Sigmoid colon (tissue), 7 donors: Measurements from ENCODE around the gene PPP2R2C. TPM values are rescaled to one million over a fixed set of nuclear protein-coding genes. Genes with fewer than 3 reads are reported as not detected.

ENCODE experiments used
- DNase-seq: peaks from one replicate; pipeline ENCODE4 v3.0.0-alpha.2; 2019
- H3K27ac ChIP-seq, 4 donors: fragments of 200-600 bp; sonication (generic); one replicate each; pipeline ENCODE4 v1.5.1; 2016 to 2019; ENCODE audit warnings: mild to moderate bottlenecking in 1 of 4
- H3K27me3 ChIP-seq, 3 donors: fragments of 200-600 bp; sonication (generic); one replicate each; pipeline ENCODE4 v1.5.1; 2019; ENCODE audit warnings: mild to moderate bottlenecking in 1 of 3
- H3K36me3 ChIP-seq, 4 donors: fragments of 200-600 bp; sonication (generic); one replicate each; pipeline ENCODE4 v1.5.1; 2016 to 2019
- H3K4me1 ChIP-seq, 4 donors: fragments of 200-600 bp; sonication (generic); one replicate each; pipeline ENCODE4 v1.5.1; 2017 to 2019
- H3K4me3 ChIP-seq, 4 donors: fragments of 200-600 bp; sonication (generic); one replicate each; pipeline ENCODE4 v1.5.1; 2017 to 2019; ENCODE audit warnings: mild to moderate bottlenecking in 2 of 4, moderate library complexity in 1 of 4
- H3K9me3 ChIP-seq, 4 donors: fragments of 200-600 bp in 3 of 4; sonication (generic) in 3 of 4; one replicate each; pipeline versions ENCODE4 v1.5.1 to v1.6.1; 2013 to 2019
- EP300 ChIP-seq, 4 donors: sonication (generic); formaldehyde crosslinking; IDR thresholded peaks; one replicate each; pipeline ENCODE4 v1.6.1; 2017; ENCODE audit warnings: antibody characterized with exemption in 4 of 4
- POLR2A ChIP-seq, 2 donors: fragments of 450-650 bp; IDR thresholded peaks; one replicate each; pipeline ENCODE4 v1.6.1; 2016; ENCODE audit warnings: antibody characterized with exemption in 2 of 2, mild to moderate bottlenecking in 2 of 2, moderate library complexity in 2 of 2
- POLR2AphosphoS5 ChIP-seq, 4 donors: sonication (generic); formaldehyde crosslinking; IDR thresholded peaks; one replicate each; pipeline ENCODE4 v1.6.1; 2017; ENCODE audit warnings: antibody characterized with exemption in 4 of 4
- WGBS, 2 donors: extraction: QIAGEN DNeasy Blood & Tissue Kit; methylation state at CpG; one replicate each; pipeline ENCODE4 v1.1.7; 2013; 5-methylcytosine and 5-hydroxymethylcytosine counted together
- intact Hi-C: fragments of 100-400 bp; cut with DNase I; formaldehyde crosslinking; loops from one replicate; pipeline ENCODE4 v1.15.1; 2023
- polyA plus RNA-seq, 3 donors: library from polyadenylated mRNA; stranded (reverse); fragments of 200-250 nt; gene quantifications; one replicate each; pipeline ENCODE4 v1.2.3, GENCODE V29; 2013
- total RNA-seq, 4 donors: library from RNA; depleted of rRNA; stranded (reverse); fragments of >200 nt; gene quantifications; one replicate each; pipeline ENCODE4 v1.1.0, GENCODE V29; 2016
- TF ChIP-seq, protein P1 (sequence below), 4 experiments: fragments of 450-650 bp in 3 of 4; fragments of 200-600 bp in 1 of 4; IDR thresholded peaks; one replicate each; pipeline ENCODE4 v1.5.1; 2016 to 2019; ENCODE audit warnings: antibody characterized with exemption in 4 of 4, mild to moderate bottlenecking in 3 of 4, moderate library complexity in 2 of 4
- donor health status: healthy with polysubstance abuse.
- donor health status: Bipolar disorder and iron deficiency.
- donor health status: healthy.

Gene PPP2R2C
- total and polyA plus RNA-seq, 7 donors: 0.49 to 2.8 (median 1.1) TPM; not detected in 2

- Histone ChIP-seq H3K4me3 (no peak overlapping the region), H3K36me3 (no peaks in the 10 kb centered on the region), H3K27ac (no peak overlapping the region), H3K4me1 (no peaks in the 10 kb centered on the region), H3K27me3 (peaks cover 12 to 40% (median 16%) of the 10 kb centered on the region in 3 donors), H3K9me3 (no peaks in the 10 kb centered on the region)
- WGBS, 2 donors: 61 to 62% methylated on average over 25 of the region's 25 CpGs
- TF ChIP-seq POLR2A (IDR thresholded peaks at IDR 0.05): no peak
- no peak for TF ChIP-seq POLR2AphosphoS5 (IDR thresholded peaks at IDR 0.05)
- TF ChIP-seq EP300 (IDR thresholded peaks at IDR 0.05): no peak
- TF ChIP-seq, protein P1, sequence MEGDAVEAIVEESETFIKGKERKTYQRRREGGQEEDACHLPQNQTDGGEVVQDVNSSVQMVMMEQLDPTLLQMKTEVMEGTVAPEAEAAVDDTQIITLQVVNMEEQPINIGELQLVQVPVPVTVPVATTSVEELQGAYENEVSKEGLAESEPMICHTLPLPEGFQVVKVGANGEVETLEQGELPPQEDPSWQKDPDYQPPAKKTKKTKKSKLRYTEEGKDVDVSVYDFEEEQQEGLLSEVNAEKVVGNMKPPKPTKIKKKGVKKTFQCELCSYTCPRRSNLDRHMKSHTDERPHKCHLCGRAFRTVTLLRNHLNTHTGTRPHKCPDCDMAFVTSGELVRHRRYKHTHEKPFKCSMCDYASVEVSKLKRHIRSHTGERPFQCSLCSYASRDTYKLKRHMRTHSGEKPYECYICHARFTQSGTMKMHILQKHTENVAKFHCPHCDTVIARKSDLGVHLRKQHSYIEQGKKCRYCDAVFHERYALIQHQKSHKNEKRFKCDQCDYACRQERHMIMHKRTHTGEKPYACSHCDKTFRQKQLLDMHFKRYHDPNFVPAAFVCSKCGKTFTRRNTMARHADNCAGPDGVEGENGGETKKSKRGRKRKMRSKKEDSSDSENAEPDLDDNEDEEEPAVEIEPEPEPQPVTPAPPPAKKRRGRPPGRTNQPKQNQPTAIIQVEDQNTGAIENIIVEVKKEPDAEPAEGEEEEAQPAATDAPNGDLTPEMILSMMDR (IDR thresholded peaks at IDR 0.05): no peak
- DNase-seq: no peak
- intact Hi-C loops: no loop called here
Measured at GRCh38 chr4:6377626-6378492, 94.6 kb downstream of the PPP2R2C start.

DNA sequence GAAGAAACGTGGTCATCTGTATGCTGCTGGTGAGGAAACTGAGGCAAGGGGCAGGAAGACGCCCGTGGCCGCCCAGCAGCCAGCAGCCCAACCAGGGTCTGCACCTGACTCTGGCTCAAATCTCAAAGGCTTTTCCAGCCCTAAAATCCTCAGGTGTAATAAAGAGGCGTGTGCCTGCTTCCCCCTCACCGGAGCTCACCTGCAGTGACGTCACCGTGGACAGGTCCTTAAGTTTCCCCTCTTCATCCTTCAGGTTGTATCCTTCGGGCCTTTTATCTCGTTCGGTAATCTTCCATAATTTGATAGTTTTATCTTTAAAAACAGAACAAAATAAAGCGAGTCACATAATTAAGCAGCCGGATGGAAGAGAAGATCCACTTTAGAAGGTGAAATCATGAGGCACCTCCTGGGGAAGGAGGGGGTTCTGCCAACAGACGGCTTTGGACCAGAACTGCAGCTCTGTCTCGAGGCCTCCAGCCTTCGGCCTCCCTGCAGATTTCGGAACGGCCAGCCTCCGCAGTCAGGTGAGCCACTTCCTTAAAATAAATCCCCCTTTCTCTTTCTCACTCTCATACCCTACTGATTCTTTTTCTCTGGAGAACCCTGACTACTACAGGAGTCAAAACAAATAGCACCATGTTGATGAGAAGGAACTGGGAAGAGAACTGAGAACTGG is 96.7 kb downstream of the PPP2R2C start:
- H3K27ac ChIP-seq: no peak overlapping the region
- no peaks in the 10 kb centered on the region for H3K36me3 ChIP-seq
- H3K9me3 ChIP-seq: no peaks in the 10 kb centered on the region
- peaks cover 0 to 26% (median 10%) of the 10 kb centered on the region in 3 donors for H3K27me3 ChIP-seq
- H3K4me3 ChIP-seq: no peak overlapping the region
- intact Hi-C loops: no loop called here
- TF ChIP-seq EP300 (IDR thresholded peaks at IDR 0.05) (no peak), POLR2A (IDR thresholded peaks at IDR 0.05) (no peak), POLR2AphosphoS5 (IDR thresholded peaks at IDR 0.05) (no peak)
- TF ChIP-seq, protein P1 (IDR thresholded peaks at IDR 0.05): no peak
- WGBS, 2 donors: 49 to 77% methylated on average over 19 of the region's 19 CpGs
- H3K4me1 ChIP-seq: no peaks in the 10 kb centered on the region
- no peak for DNase-seq

- intact Hi-C loops: no loop called here
- no peaks in the 10 kb centered on the region for H3K36me3 ChIP-seq
- no peaks in the 10 kb centered on the region for H3K4me1 ChIP-seq
- DNase-seq: no peak
- no peak for TF ChIP-seq EP300 (IDR thresholded peaks at IDR 0.05)
- TF ChIP-seq, protein P1 (IDR thresholded peaks at IDR 0.05): no peak
- TF ChIP-seq POLR2A (IDR thresholded peaks at IDR 0.05): no peak
- TF ChIP-seq POLR2AphosphoS5 (IDR thresholded peaks at IDR 0.05): no peak
- H3K27ac ChIP-seq: no peak overlapping the region
- H3K27me3 ChIP-seq: peaks cover 0 to 17% (median 0%) of the 10 kb centered on the region in 3 donors
- H3K9me3 ChIP-seq: no peaks in the 10 kb centered on the region
- 88 to 89% methylated on average over 10 of the region's 10 CpGs for WGBS, 2 donors
- H3K4me3 ChIP-seq: no peak overlapping the region
Measured at GRCh38 chr4:6374575-6374974, 97.8 kb downstream of the PPP2R2C start.

DNA sequence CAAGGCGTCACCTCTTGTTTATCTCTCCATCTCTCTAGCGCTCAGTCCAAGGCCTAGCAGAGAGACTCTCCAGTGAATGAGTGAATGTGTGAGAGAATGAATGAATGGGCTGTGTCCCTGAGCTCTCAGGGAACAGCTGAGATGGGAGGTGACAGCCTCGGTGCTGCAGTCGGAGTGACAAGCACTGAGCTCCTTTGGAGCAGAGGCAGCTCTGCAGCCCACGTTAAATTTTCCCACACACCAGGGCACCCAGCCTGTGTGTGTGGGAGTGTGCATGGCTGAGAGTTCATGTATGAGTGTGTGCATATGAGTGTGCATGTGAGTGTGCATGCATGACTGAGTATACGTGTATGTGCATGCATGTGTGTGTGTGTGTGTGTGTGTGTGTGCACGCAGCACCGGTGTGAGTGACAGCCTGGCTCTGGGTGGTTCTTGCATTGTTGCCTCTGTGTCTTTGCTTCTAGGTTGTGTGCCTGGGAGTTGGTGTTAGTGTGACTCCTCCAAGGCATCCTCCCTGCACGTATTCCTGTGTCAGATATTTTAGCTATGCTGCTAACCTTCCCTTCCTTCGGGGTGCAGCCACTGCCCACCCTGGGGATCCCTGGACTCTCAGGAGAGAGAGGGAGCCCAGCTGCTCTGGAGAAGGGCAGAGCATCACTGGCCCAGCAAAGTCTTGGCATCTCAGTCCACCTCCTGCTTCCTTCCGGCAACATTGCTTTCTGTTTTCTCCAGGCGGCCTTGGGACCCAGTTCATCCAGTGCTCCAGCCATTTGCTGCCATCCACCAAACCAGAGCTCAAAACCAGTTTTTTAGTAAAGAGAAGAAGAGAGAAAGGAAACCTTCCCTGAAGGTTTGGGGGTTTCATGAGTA is 98.6 kb downstream of the PPP2R2C start:
- H3K4me3 ChIP-seq: no peak overlapping the region
- no peaks in the 10 kb centered on the region for H3K9me3 ChIP-seq
- no peaks in the 10 kb centered on the region for H3K36me3 ChIP-seq
- no peak for TF ChIP-seq EP300 (IDR thresholded peaks at IDR 0.05)
- no peak for TF ChIP-seq POLR2AphosphoS5 (IDR thresholded peaks at IDR 0.05)
- TF ChIP-seq, protein P1 (IDR thresholded peaks at IDR 0.05): no peak
- TF ChIP-seq POLR2A (IDR thresholded peaks at IDR 0.05): no peak
- H3K27me3 ChIP-seq: peaks cover 0 to 23% (median 0%) of the 10 kb centered on the region in 3 donors
- DNase-seq: no peak
- intact Hi-C loops: no loop called here
- WGBS, 2 donors: 80 to 85% methylated on average over 12 of the region's 12 CpGs
- no peaks in the 10 kb centered on the region for H3K4me1 ChIP-seq
- no peak overlapping the region for H3K27ac ChIP-seq
